Embryonic facial prominence (tissue), 1 donor: ENCODE measurements around the gene IVL.

Experiments used
- DNase-seq: peaks from one replicate; pipeline ENCODE4 v3.0.0-alpha.2; 2016; ENCODE audit errors: extremely low spot score

IVL gene

GRCh38 chr1:152888126-152888525, 20.2 kb upstream of the IVL start:
- DNase-seq: no peak

- no peak for DNase-seq
These were observed 9.3 kb upstream of the IVL start for GRCh38 chr1:152899027-152899426.

GRCh38 chr1:152899883-152900282, 8.5 kb upstream of the IVL start:
- no peak for DNase-seq

GRCh38 chr1:152901631-152902030, 6.7 kb upstream of the IVL start:
- DNase-seq: no peak

- DNase-seq: no peak
These were observed 5.7 kb upstream of the IVL start for GRCh38 chr1:152902636-152903035.

- no peak for DNase-seq
These were observed 3.5 kb upstream of the IVL start for GRCh38 chr1:152904688-152905440.

GRCh38 chr1:152906023-152906565, 2.3 kb upstream of the IVL start:
- DNase-seq: no peak

- no peak for DNase-seq
These were observed 860 bp downstream of the IVL start for GRCh38 chr1:152909206-152909605.

GRCh38 chr1:152912471-152912870, 4.1 kb downstream of the IVL start:
- no peak for DNase-seq

GRCh38 chr1:152912900-152913299, 4.6 kb downstream of the IVL start:
- no peak for DNase-seq

GRCh38 chr1:152917794-152918193, 9.4 kb downstream of the IVL start:
- no peak for DNase-seq

GRCh38 chr1:152919071-152919470, 10.7 kb downstream of the IVL start:
- DNase-seq: no peak

- no peak for DNase-seq
These were observed 15.8 kb downstream of the IVL start for GRCh38 chr1:152924191-152924590.

GRCh38 chr1:152926091-152926490, 17.7 kb downstream of the IVL start:
- no peak for DNase-seq

GRCh38 chr1:152928671-152929070, 20.3 kb downstream of the IVL start:
- no peak for DNase-seq

- DNase-seq: no peak
These were observed 23.9 kb downstream of the IVL start for GRCh38 chr1:152932170-152932811.

- no peak for DNase-seq
These were observed 24.9 kb downstream of the IVL start for GRCh38 chr1:152933196-152933595.

- no peak for DNase-seq
These were observed 32.3 kb downstream of the IVL start for GRCh38 chr1:152940614-152941013.

- no peak for DNase-seq
These were observed 32.8 kb downstream of the IVL start for GRCh38 chr1:152941037-152941711.

GRCh38 chr1:152942161-152942560, 33.8 kb downstream of the IVL start:
- DNase-seq: no peak

- no peak for DNase-seq
These were observed 37.9 kb downstream of the IVL start for GRCh38 chr1:152946248-152946647.

GRCh38 chr1:152946651-152947256, 38.4 kb downstream of the IVL start, which contains the start of gene SPRR5:
TSS of gene SPRR5 (plus strand) at chr1:152947206. CDS start at chr1:152948555, 1,349 bp downstream.
- DNase-seq: no peak
